Stimulated activated CD4-positive, alpha-beta T cell treated with anti-CD3 and anti-CD28 coated beads, Interleukin-2, amount 100 ng/mL, for 48 hours (primary cell): ENCODE measurements around the gene SEPTIN14.
"Not testable (repeated sequence)": the region's sequence is repeated elsewhere in the genome, so short reads cannot be mapped to it uniquely, and the experiment has no call there.

Experiments
- DNase-seq, 2 donors: peaks; one replicate each; pipeline ENCODE4 v3.0.0-alpha.2; 2020

The SEPTIN14 gene

GRCh38 chr7:55778631-55779030 is 83.9 kb downstream of the SEPTIN14 start:
- no peak for DNase-seq

GRCh38 chr7:55776196-55776595 is 86.4 kb downstream of the SEPTIN14 start:
- DNase-seq = no peak

- no peak for DNase-seq
These were observed 87.5 kb downstream of the SEPTIN14 start for GRCh38 chr7:55775051-55775420.

- DNase-seq = no peak
These were observed 88.1 kb downstream of the SEPTIN14 start for GRCh38 chr7:55774327-55775050.

- no peak for DNase-seq
These were observed 91.8 kb downstream of the SEPTIN14 start for GRCh38 chr7:55770778-55771177.

GRCh38 chr7:55753274-55753862 is 109.2 kb downstream of the SEPTIN14 start:
- DNase-seq = not testable (repeated sequence)

- not testable (repeated sequence) for DNase-seq
These were observed 117.8 kb downstream of the SEPTIN14 start for GRCh38 chr7:55744706-55745105.
